ENCODE data around the gene LMX1B. TPM values are rescaled to one million over a fixed set of nuclear protein-coding genes. Genes with fewer than 3 reads are reported as not detected.
A peak's percentile ranks its signal among the peaks of the same experiment; 100 is the strongest.

Gene LMX1B
- total RNA-seq, 1 experiment from 2014 or later = not detected

DNA sequence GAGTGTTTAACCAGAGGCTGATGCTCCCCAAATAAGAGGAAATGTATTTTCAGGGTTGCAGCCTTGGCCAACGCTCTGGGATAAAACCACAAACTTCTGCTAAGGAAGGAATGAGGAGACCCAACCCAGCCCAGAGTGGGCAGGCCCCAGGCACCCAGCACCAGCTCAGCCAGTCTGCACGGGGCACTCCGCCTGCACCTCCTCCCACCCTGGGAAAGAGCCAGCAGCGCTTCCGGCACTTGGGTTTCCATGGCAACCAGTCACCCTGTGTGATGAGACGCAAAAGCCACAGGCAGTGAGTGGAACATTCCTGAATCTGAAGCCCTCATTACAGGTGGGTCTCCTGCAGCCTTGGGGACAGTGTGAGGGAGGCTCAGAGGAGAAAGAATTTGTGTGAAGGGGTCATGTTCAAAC, 105.9 kb downstream of the LMX1B start:
- CTCF ChIA-PET = no interaction called here
- BruUV-seq (replicated peaks) = no TSS peak
- H3K4me3 ChIP-seq (ENCODE audit: low read depth, low read length, poor library complexity, severe bottlenecking) = no peak overlapping the region

DNA sequence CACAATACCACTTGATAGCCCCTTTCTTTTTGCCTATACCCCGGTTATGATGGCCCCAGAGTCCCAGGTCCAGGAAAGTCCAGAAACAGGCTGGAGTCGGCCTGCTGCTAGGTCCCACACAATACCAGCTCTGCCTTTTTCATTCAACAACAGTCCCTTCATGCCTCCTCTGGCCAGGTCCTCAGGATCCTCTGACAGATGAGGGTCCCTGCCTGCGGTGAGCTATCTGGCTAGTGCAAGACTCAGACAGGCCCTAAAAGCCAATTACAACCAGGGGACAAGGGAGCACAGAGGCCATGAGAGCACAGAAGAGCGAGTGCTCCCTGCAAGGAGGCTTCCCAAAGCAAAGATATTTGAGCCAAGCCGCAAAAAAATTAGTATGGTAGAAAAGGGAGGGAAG, 106.3 kb downstream of the LMX1B start:
- ChIA-PET POLR2A (ENCODE audit: low non-redundant PET) (interaction anchor here (0.6 to 0.7 kb wide), 2 partner anchors 15 to 46 kb away, joined by 3 to 7 read pairs; no protein-coding TSS in a partner anchor), CTCF (no interaction called here)
- Histone ChIP-seq H3K4me1 (ENCODE audit: insufficient read depth, low read length, poor library complexity, severe bottlenecking) (peaks cover 20% of the 10 kb centered on the region), H3K36me3 (ENCODE audit: insufficient read depth, low read length, poor library complexity, severe bottlenecking) (no peaks in the 10 kb centered on the region), H3K4me3 (ENCODE audit: low read depth, low read length, poor library complexity, severe bottlenecking) (no peak overlapping the region), H3K27ac (ENCODE audit: low read depth, low read length, poor library complexity, severe bottlenecking) (peak overlapping the region; percentile 17), H3K27me3 (replicated peaks; ENCODE audit: insufficient read depth, low read depth, low read length, poor library complexity) (no peaks in the 10 kb centered on the region), H3K9me3 (ENCODE audit: low read depth, low read length, poor library complexity, severe bottlenecking) (no peaks in the 10 kb centered on the region)
- no TSS peak for BruUV-seq (replicated peaks)
- intact Hi-C loops (cut with micrococcal nuclease; ENCODE audit: unreplicated experiment) = no loop called here
- no peak for DNase-seq (ENCODE audit: low spot score)
- TF ChIP-seq EZH2 (IDR thresholded peaks at IDR 0.05; ENCODE audit: borderline replicate concordance, low read depth, low read length, poor library complexity, severe bottlenecking) = no peak
- TF ChIP-seq, protein P1, sequence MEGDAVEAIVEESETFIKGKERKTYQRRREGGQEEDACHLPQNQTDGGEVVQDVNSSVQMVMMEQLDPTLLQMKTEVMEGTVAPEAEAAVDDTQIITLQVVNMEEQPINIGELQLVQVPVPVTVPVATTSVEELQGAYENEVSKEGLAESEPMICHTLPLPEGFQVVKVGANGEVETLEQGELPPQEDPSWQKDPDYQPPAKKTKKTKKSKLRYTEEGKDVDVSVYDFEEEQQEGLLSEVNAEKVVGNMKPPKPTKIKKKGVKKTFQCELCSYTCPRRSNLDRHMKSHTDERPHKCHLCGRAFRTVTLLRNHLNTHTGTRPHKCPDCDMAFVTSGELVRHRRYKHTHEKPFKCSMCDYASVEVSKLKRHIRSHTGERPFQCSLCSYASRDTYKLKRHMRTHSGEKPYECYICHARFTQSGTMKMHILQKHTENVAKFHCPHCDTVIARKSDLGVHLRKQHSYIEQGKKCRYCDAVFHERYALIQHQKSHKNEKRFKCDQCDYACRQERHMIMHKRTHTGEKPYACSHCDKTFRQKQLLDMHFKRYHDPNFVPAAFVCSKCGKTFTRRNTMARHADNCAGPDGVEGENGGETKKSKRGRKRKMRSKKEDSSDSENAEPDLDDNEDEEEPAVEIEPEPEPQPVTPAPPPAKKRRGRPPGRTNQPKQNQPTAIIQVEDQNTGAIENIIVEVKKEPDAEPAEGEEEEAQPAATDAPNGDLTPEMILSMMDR (conservative IDR thresholded peaks at IDR 0.05; ENCODE audit: low read depth, low read length) = no peak

More for the DNA sequence above, 105.9 kb downstream of the LMX1B start:
- TF ChIP-seq EZH2 (IDR thresholded peaks at IDR 0.05; ENCODE audit: borderline replicate concordance, low read depth, low read length, poor library complexity, severe bottlenecking) = no peak
- TF ChIP-seq, protein P1 (conservative IDR thresholded peaks at IDR 0.05; ENCODE audit: low read depth, low read length) = no peak
- peak; percentile 91 for DNase-seq (ENCODE audit: low spot score)
- no peaks in the 10 kb centered on the region for H3K36me3 ChIP-seq (ENCODE audit: insufficient read depth, low read length, poor library complexity, severe bottlenecking)
- intact Hi-C loops (cut with micrococcal nuclease; ENCODE audit: unreplicated experiment) = no loop called here
- H3K27ac ChIP-seq (ENCODE audit: low read depth, low read length, poor library complexity, severe bottlenecking) = peak overlapping the region; percentile 17
- POLR2A ChIA-PET (ENCODE audit: low non-redundant PET) = no interaction called here
- H3K4me1 ChIP-seq (ENCODE audit: insufficient read depth, low read length, poor library complexity, severe bottlenecking) = peaks cover 20% of the 10 kb centered on the region
- H3K27me3 ChIP-seq (replicated peaks; ENCODE audit: insufficient read depth, low read depth, low read length, poor library complexity) = no peaks in the 10 kb centered on the region
- H3K9me3 ChIP-seq (ENCODE audit: low read depth, low read length, poor library complexity, severe bottlenecking) = no peaks in the 10 kb centered on the region

DNA sequence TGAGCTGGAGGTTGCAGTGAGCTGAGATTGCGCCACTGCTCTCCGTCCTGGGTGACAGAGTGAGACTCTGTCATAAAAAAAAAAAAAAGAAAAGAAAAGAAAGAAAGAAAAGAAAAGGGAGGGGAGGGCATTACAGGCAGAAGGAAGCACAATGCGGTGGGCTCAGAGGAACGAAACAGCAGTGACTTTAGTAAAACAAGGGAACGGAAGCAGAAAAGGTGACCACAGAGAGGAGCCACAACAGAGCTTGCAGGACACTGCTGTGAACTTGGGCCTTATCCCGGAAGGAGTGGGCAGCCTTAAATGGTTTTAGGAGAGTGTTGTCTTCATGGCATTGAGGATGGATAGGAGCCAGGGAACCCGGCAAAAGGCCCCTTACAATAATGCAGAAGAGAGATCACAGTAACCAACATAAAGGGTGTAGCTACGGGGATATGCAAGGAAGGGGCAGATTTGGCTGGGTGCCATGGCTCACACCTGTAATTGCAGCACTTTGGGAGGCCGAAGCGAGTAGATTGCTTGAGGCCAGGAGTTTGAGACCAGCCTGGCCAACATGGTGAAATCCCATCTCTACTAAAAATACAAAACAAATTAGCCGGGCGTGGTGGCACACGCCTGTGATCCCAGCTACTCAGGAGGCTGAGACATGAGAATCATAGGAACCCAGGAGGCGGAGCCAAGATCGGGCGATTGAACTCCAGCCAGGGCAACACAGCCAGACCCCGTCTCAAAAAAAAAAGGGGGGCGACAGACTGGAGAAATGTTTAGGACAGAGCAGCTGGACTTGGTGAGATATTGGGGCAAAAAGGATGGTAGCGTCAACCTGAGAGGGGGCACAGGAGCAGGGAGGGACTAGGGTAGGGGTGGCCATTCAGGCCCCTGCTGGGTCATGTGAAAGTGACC, 107.2 kb downstream of the LMX1B start:
- Histone ChIP-seq H3K4me1 (ENCODE audit: insufficient read depth, low read length, poor library complexity, severe bottlenecking) (peaks cover 20% of the 10 kb centered on the region), H3K36me3 (ENCODE audit: insufficient read depth, low read length, poor library complexity, severe bottlenecking) (no peaks in the 10 kb centered on the region), H3K27ac (ENCODE audit: low read depth, low read length, poor library complexity, severe bottlenecking) (no peak overlapping the region), H3K9me3 (ENCODE audit: low read depth, low read length, poor library complexity, severe bottlenecking) (no peaks in the 10 kb centered on the region), H3K4me3 (ENCODE audit: low read depth, low read length, poor library complexity, severe bottlenecking) (no peak overlapping the region), H3K27me3 (replicated peaks; ENCODE audit: insufficient read depth, low read depth, low read length, poor library complexity) (no peaks in the 10 kb centered on the region)
- BruUV-seq (replicated peaks) = no TSS peak
- no peak for DNase-seq (ENCODE audit: low spot score)
- CTCF ChIA-PET = no interaction called here
- POLR2A ChIA-PET (ENCODE audit: low non-redundant PET) = interaction anchor here (0.6 to 0.7 kb wide), 2 partner anchors 16 to 47 kb away, joined by 3 to 7 read pairs; no protein-coding TSS in a partner anchor
- intact Hi-C loops (cut with micrococcal nuclease; ENCODE audit: unreplicated experiment) = no loop called here
- no peak for TF ChIP-seq EZH2 (IDR thresholded peaks at IDR 0.05; ENCODE audit: borderline replicate concordance, low read depth, low read length, poor library complexity, severe bottlenecking)
- TF ChIP-seq, protein P1 (conservative IDR thresholded peaks at IDR 0.05; ENCODE audit: low read depth, low read length) = no peak
